Type B pancreatic cell (in vitro differentiated cells): ENCODE measurements around the gene ADAMTS17. TPM values are rescaled to one million over a fixed set of nuclear protein-coding genes. Genes with fewer than 3 reads are reported as not detected.

Experiments used
- DNase-seq: peaks from one replicate; pipeline ENCODE4 v3.0.0; 2021; ENCODE audit warnings: mixed read lengths; ENCODE audit not compliant: unreplicated experiment; ENCODE audit errors: extremely low spot score
- H3K27ac Mint-ChIP-seq: 2 replicates; pipeline ENCODE4 v1.8.0; 2021; ENCODE audit warnings: mild to moderate bottlenecking, mixed read lengths
- H3K27me3 Mint-ChIP-seq: 2 replicates; pipeline ENCODE4 v1.8.0; 2021; ENCODE audit warnings: mixed read lengths
- H3K36me3 Mint-ChIP-seq: 2 replicates; pipeline ENCODE4 v1.8.0; 2021; ENCODE audit warnings: mixed read lengths
- H3K4me1 Mint-ChIP-seq: one replicate; pipeline ENCODE4 v1.8.0; 2021; ENCODE audit warnings: mixed read lengths; ENCODE audit not compliant: unreplicated experiment
- H3K4me3 Mint-ChIP-seq: 2 replicates; pipeline ENCODE4 v1.8.0; 2021; ENCODE audit warnings: mild to moderate bottlenecking, mixed read lengths
- H3K9me3 Mint-ChIP-seq: 2 replicates; pipeline ENCODE4 v1.8.0; 2021; ENCODE audit warnings: mixed read lengths
- total RNA-seq: library from RNA; stranded (reverse); gene quantifications from 2 replicates; pipeline ENCODE4 v1.2.1, GENCODE V29; 2021; ENCODE audit warnings: low replicate concordance
- TF ChIP-seq, protein P1 (sequence below): fragments of 200-600 bp; sonication (generic); conservative IDR thresholded peaks from 2 replicates; pipeline ENCODE4 v1.5.0; 2021; ENCODE audit warnings: antibody characterized with exemption, mild to moderate bottlenecking

The ADAMTS17 gene
- total RNA-seq, 1 donor from 2014 or later: 18.3 TPM

DNA sequence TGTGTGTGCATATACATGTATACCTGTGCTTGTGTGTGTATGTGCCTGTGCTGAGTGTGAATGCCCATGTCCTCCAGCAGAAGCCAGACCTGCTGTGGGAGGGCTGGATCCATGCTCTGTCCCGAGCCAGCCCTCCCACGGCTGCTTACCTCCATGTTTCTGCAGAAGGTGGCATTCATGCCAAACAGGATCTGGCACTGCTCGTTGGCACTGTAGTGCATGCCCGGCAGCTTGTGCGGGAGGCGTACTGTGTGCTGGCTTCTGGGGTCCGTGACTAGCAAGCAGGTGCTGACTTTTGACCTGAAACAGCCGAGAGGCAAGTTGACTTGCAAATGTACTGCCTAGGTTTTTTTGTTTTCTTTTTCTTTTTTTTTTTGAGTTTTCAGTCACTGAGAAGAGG lies 189.3 kb downstream of the ADAMTS17 start:
- H3K36me3 Mint-ChIP-seq: peaks cover 10% of the 10 kb centered on the region
- no peak overlapping the region for H3K4me3 Mint-ChIP-seq
- peaks cover 12% of the 10 kb centered on the region for H3K9me3 Mint-ChIP-seq
- DNase-seq: no peak
- TF ChIP-seq, protein P1, sequence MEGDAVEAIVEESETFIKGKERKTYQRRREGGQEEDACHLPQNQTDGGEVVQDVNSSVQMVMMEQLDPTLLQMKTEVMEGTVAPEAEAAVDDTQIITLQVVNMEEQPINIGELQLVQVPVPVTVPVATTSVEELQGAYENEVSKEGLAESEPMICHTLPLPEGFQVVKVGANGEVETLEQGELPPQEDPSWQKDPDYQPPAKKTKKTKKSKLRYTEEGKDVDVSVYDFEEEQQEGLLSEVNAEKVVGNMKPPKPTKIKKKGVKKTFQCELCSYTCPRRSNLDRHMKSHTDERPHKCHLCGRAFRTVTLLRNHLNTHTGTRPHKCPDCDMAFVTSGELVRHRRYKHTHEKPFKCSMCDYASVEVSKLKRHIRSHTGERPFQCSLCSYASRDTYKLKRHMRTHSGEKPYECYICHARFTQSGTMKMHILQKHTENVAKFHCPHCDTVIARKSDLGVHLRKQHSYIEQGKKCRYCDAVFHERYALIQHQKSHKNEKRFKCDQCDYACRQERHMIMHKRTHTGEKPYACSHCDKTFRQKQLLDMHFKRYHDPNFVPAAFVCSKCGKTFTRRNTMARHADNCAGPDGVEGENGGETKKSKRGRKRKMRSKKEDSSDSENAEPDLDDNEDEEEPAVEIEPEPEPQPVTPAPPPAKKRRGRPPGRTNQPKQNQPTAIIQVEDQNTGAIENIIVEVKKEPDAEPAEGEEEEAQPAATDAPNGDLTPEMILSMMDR: no peak
- H3K27ac Mint-ChIP-seq: no peak overlapping the region
- no peaks in the 10 kb centered on the region for H3K27me3 Mint-ChIP-seq
- H3K4me1 Mint-ChIP-seq: no peaks in the 10 kb centered on the region

DNA sequence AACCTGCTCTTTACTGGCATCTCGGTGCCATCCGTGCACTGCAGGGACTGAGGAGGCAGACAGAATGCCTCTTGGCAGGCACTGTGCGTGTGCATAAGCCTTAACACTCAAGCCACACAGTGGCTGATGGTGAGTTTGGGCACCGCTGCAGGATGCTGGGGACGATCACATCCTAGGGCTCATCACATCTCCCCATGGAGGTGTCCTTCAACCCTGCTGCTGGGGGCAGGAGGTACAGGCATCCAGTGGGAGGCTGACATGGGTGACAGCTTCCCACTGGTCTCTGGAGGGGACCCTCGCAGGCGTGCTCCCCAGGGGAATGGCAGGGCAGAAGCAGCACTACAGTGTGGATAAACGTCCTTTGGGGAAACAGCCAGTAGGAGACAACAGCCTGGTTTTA lies 190.9 kb downstream of the ADAMTS17 start:
- TF ChIP-seq, protein P1: no peak
- H3K4me1 Mint-ChIP-seq: no peaks in the 10 kb centered on the region
- H3K27me3 Mint-ChIP-seq: no peaks in the 10 kb centered on the region
- no peak overlapping the region for H3K27ac Mint-ChIP-seq
- H3K36me3 Mint-ChIP-seq: peaks cover 14% of the 10 kb centered on the region
- peaks cover 17% of the 10 kb centered on the region for H3K9me3 Mint-ChIP-seq
- DNase-seq: no peak
- no peak overlapping the region for H3K4me3 Mint-ChIP-seq

DNA sequence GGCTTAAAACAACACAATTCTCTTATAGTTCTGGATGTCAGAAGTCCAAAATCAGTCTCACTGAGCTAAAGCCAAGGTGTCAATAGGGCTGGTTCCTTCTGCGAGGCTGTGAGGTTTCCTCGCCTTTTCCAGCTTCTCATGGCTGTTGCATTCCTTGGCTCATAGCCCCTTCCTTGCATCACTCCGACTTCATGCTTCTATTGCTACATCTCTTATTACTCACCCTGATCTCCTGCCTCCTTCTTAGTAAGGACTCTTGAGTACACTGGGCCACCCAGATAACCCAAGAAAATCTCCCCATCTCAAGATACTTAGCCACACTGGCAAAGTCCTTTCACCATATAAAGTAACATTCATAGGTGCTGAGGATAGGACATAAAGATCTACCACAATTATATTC lies 193.9 kb downstream of the ADAMTS17 start:
- TF ChIP-seq, protein P1: no peak
- Mint-ChIP-seq H3K36me3 (peaks cover 14% of the 10 kb centered on the region), H3K4me1 (no peaks in the 10 kb centered on the region), H3K27me3 (no peaks in the 10 kb centered on the region), H3K4me3 (no peak overlapping the region), H3K27ac (no peak overlapping the region), H3K9me3 (peaks cover 17% of the 10 kb centered on the region)
- no peak for DNase-seq

DNA sequence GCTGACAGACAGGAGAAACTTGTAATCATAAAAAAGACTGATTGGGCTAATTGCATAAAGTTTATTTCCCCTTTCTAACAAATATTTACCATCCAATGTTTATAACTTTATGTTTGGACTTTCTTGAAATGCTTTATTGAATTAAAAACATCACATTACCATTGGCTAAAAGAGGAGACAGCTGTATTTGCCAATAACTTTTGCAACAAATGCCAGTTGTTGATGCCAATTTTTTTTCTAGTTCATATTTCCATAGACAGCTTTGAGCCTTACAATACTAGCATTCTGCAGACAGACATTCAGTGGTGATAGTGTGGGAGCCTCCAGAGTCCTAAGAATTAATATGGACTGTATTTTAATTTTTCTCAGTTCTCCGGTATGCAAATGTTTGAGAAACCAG lies 198.4 kb downstream of the ADAMTS17 start:
- TF ChIP-seq, protein P1: no peak
- peaks cover 12% of the 10 kb centered on the region for H3K9me3 Mint-ChIP-seq

DNA sequence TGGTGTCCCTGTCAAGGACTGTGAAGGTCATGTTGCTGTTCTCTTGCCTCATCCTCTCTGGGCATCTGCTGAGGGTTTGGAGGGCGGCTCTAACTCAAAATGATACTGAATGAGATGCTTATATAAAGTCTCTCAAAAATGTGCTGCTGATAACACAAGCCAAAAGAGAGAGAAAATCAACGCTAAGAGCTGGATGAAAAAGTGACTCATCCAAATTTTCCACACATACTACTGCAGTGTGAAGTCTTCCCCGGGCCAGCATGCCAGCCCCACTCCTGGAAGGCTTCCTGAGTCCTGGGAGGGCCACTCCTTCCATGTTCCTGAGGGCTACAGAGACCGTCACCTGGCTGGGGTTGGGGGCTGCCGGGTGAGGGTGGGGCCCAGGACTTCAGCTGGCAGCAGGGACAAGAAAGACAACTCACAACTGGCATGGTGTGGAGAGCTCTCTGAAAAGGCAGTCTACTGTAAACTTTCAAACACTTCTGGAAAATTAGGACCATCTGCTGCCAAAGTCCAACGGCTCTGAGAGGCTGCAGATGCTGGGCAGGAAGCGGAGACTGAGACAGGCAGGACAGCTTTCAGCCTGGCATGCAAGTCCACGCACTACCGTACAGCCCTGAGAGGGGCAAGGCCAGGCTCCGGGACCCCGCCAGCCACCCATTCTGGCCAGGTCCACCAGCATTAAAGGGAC lies 200.3 kb downstream of the ADAMTS17 start:
- H3K36me3 Mint-ChIP-seq: peaks cover 15% of the 10 kb centered on the region
- H3K27ac Mint-ChIP-seq: no peak overlapping the region
- H3K4me3 Mint-ChIP-seq: no peak overlapping the region
- no peaks in the 10 kb centered on the region for H3K4me1 Mint-ChIP-seq
- H3K9me3 Mint-ChIP-seq: peaks cover 8% of the 10 kb centered on the region
- DNase-seq: no peak
- H3K27me3 Mint-ChIP-seq: peaks cover 3% of the 10 kb centered on the region
- TF ChIP-seq, protein P1: no peak

More for the DNA sequence above, 198.4 kb downstream of the ADAMTS17 start:
- Mint-ChIP-seq H3K27ac (no peak overlapping the region), H3K27me3 (no peaks in the 10 kb centered on the region), H3K36me3 (peaks cover 15% of the 10 kb centered on the region), H3K4me3 (no peak overlapping the region), H3K4me1 (no peaks in the 10 kb centered on the region)
- no peak for DNase-seq
